HG02973 (cell line): ENCODE measurements around the gene BMP7.

Experiments
- ATAC-seq: cut with Tn5 transposase; IDR thresholded peaks from one replicate; pipeline ENCODE4 v1.9.1; 2021; ENCODE audit warnings: moderate library complexity; ENCODE audit not compliant: unreplicated experiment

Gene BMP7

DNA sequence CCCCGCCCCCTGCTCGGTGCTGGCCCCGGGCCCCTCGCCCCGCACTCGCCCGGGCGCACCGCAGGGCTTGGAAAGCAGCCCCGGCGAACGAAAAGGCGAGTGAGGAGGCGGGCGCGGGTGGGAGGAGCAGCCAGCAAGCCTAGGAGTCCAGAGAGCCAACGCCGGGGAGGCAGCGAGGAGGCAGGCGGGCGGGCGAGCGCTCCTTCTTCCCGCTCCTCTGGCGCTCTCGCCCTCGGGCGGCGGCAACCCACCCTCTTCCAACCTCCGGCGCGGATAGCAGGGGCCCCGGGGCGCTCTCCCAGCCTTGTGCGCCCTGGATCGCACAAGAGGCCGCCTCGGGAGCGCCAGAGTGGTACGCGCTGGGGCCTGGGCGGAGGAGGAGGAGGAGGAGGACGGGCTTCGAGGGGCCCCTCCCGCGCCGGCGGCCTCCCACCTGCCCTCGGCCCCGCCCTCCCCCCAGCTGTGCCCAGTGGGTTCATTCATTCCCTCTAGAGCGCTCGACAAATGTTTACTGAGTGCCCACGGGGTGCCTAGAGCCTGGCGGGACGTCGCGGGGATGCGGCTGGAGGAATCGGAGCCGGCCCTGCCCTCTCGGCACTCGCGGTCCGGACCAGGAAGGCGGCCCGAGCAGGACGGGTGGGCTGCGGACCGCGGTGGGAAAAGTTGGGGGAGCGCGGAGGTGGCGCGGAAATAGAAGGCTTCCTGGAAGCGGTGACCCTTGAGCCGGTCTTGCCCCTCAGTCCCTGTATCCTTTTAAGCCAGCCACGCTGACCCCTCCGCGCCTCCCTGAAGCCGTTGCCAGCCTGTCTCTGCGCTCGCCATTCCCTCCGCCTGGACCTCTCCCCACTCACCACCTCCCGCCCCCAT, at the start of gene BMP7:
BMP7 (minus strand) TSS at position 351 of the 867 bp plus-strand sequence. CDS start 519 bp downstream, outside the sequence.
- no peak for ATAC-seq

DNA sequence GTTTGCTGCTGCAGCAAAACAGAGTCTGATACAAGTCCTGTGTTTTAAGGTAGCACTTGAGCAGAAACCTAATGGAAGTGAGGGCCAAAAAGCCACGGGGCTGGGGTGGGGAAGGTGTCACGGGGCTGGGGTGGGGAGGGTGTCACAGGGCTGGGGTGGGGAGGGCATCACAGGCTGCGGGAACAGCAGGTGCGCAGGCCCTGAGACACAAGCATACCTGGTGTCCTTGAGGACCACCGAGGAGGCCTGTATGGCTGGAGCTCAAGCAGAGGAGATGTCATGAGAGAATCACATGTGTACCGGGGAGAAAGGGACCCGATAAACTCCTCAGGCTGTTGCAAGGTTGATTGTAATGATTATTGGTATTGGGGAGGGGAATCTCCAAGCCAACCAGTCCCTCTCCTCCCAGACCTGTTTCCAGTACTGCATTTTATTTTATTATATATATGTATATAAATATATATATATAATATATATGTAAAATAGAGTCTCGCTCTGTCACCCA, 49.6 kb upstream of the BMP7 start:
- no peak for ATAC-seq

DNA sequence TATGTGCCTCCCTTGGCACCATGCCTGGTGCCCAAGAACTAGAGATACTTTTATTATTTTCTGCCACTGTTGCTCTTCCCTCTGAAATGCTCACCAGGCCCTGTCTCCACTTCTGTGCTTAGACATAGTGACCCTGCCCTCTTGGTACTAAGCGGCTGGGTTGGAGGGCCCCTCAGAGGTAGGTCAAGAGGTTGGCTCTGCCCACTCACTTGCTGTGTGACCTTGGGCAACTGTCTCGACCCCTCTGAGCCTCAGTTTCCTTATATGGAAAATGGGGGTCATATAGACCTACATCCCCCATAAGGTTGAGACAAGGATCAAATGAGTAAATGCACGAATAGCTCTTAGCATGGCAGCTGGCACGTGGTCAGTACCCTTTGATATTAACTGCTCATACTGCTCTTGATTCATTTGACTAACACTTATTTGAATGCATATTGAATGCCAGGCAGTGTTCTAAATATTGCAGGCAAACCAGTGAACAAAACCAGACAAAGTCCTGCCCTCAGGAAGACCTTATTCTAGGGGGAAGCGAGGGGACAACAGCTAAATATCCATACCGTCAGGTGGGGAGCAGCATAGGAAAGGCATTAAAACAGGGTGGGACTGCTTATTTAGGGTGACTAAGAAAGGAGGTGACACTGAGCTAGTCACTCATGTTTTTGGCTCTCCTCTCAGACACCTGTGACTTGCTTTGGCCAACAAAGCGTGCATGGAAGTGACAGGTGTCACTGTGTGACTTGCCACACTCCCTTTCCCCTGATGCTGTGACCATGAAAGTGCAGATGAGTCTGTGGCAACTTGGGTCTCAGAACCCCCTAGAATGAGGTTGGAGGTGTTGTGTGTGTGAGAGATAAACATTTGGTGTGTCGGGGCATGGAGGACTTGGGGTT, 48.9 kb upstream of the BMP7 start:
- ATAC-seq, result no peak

DNA sequence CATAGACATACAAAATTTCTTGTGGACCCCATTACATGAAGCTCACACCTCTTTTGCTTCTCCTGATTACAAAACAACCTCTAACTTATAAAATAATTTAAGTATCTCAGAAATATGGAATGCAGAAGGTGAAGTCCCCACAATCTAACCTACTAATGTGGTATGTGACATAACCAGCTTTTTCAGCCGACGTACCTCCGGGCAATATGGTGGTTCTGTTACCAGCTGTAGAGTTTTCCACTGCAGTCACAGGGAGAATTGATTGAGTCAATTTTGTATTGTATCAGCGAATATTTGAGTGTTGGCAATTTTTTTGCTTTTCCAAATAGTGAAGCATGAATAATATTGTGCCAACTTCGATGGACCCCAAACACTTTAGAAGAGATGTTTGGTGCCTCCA, 47.5 kb upstream of the BMP7 start:
- ATAC-seq, result no peak

DNA sequence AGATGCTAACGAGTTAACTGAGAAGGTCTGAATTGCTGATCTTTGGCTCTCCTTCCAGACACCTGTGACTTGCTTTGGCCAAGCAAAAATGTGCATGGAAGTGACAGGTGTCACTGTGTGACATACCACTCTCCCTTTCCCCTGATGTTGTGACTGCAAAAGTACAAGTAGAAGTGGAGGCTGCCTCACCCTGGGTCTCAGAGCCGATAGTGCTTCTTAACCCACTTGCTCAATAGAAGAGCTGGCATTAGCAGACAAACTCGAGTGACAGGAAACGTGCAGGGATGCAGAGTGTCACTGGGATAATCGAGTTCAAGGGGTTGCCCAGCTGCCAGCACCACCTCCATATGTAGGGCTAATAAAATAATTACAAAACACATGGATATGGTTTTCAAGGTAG, 46.8 kb upstream of the BMP7 start:
- no peak for ATAC-seq

DNA sequence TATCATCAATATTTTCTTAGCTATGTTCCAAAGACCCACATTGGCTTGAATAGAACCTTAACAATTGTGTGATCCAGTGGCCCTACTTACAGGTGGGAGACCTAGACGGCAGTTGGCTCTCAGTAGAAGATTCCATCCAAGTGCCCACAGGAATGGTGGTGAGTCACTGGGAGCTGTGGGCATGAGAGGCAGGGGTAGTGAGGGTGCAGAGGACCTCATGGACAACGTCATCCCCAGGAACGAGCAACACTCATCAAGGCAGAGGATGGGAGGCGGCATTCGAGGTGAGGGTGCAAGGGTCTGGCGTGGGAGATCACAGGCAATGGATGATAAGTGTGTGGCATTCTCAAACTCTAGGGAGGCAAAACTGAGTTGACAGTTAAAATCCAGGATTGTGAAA, 45.7 kb upstream of the BMP7 start:
- ATAC-seq, result no peak

DNA sequence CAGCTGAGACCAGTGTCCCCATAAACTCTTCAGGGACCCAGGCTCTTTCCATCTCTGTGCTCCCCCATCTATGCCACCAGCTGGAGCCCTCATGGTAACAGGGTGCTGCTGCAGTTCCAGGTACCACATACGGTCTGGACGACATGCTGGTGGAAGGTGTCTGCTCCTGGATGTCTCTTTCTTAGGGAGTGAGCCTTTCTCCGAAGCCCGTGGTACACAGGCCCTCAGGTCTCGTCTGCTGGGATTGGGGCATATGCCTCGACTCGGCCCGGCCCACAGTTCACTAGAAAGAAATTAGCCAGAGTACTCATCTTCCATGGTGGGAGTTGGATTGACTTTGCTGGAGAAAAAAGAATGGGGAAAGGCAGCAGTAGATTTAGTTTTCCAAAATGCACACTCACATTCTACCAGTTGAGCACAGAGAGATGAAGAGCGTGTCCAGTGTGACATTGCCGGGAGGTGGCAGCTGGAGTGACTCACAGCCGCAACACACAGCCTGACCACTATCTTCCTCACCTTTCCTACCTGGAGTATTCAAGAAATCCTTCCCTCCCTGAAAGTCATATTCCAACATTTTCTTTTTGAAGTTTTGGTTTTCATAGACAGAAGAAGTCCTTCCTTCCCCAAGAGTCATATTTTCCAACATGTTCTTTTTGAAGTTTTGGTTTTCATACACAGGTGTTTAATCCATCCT, 44.5 kb upstream of the BMP7 start:
- ATAC-seq, result no peak

DNA sequence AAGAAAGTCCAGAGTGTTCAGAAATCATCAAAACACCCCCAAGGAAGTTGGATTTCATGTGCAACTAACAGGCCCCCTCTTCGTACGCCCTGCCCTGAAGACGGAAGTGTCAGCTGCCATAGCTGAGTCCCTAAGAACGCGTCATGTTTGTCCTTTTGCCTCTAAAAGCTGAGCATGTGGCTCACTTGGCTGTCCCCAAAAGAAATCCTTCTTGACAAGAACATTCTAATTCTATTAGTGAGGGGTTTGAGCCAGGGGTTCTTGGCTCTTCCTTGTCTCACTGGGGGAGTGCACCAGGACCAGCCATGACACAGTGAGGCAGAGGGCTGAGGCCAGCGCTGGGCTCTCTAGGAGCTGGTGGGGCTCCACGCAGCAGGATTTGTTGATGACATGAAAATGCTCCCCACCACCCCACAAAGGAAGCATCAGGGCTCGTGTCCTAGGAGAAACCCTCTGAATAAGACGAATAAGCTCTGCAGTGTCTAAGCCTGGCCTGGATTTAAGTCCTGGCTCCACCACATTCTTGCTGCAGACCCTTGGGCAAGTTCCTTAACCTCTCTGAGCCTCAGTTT, 43.2 kb upstream of the BMP7 start:
- ATAC-seq, result no peak

DNA sequence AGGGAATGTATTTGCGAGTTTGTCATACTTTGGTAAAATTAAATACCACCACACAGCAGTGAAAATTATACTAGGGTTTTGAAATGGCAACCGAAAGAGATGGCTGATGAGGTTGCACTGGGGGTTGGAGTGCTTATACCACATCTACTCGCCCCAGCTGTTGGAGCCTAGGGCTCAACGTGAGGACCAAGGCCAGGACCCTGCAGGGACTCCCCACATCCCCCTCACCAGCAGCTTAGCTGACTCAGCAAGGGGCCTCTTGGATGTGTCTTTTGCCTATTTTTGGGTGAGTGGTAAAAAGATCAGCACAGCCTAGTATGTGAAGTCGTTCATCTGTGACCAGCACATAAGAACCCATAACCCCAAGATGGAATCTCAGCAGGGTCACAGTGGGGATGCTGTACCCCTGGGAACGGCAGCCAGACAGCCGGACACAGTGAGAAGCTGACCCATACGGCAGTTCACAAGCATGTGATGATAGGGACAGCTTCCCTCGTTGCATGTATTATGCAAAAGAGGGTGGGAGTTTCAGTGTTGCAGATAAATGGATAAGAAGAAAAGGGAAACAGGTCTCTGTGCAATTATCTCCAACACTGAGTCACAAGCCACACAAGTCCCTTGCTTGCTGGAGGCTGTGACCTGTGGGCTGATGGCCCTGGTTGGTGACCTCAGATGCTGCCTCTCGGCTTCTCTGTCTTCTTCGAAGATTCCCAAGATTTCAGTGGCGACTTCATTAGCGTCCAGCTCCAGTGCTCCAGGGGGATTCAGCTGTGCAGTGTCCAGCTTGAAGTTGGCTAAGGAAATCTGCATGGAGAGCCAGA, 42.2 kb upstream of the BMP7 start:
- no peak for ATAC-seq

DNA sequence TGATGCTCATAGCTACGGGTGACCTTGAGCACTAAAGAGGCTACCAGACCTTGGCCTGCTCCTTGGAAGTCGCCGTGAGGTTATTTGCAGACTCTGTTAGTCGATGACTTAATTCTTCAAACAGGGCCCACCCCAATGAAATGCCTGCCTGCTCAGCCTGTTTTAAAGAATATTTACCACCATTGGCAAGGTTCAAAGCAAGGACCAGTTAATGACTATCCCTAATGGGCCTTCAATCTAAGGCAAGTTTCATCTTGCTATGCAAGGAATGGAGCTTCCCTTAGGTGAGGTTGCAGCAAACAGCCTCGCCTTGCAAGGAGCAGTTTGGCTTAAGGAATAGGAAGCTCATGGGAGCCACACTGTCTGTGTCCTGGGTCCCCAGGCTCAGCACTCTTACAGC, 40.3 kb upstream of the BMP7 start:
- no peak for ATAC-seq

DNA sequence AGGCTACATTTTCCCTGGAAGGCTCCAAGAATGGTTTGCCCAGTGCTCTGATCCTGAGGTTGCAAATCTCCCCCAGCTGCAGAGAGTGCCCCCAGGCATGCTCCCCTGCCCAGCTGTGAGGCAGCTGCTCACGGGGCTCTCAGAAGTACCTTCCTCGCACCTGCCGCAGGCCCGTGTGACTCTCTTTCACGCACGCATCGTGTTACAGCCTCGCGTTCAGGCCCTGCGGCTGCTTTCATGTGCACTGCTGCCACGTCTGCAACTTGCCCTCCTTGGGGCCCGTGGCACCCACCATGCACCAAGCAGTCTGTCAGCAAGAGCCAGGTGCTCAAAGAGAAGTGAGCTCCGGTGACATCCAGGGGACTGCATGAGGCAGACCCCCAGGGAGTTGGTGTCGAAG, 34.6 kb upstream of the BMP7 start:
- ATAC-seq, result no peak

DNA sequence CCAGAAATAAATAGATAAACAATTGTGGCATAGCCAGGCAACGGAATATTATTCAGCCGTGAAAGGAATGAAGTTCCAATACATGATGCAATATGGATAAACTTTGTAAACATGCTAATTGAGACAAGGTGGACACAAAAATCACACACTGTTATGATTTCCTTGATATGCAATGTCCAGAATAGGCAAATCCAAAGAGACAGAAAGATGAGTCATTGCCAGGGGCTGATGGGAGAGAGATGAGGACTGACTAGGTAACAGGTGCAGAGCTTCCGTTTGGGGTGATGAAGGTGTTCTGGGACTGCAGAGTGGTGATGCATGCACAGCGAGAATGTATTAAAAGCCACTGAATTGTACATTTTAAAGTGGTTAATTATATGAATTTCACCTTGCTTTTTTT, 32.0 kb upstream of the BMP7 start:
- no peak for ATAC-seq

DNA sequence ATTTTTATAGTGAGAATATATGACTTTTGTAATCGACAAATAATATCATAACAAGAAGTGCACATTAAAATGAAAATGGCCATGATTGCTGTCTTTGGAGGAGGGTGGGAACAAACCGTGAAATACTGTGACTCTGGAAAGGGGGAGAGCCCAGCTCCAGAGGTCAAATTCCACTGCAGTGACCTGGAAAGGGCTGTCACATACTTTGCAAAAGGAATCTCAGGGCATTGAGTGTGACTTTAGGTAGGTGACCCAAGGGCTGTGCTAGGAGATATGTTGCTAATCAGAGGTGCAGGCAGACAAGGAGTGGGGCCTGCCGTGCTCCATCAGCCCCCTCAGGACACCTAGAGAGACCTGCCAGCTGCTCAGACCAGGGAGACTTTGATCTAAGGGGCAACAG, 28.1 kb upstream of the BMP7 start:
- no peak for ATAC-seq

DNA sequence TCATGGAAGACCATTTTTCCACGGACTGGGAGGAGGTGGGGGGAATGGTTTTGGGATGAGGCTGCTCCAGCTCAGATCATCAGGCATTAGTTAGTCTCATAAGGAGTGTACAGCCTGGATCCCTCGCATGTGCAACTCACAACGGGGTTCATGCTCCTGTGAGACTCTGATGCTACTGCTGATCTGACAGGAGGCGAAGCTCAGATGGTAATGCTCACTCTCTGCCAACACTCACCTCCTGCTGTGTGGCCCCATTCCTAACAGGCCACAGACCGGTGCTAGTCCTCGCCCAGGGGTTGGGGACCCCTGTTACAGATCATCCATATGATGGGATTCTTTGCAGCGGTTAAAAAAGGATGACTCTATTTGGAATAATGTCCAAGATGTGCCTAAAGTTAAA, 27.6 kb upstream of the BMP7 start:
- ATAC-seq, result no peak

DNA sequence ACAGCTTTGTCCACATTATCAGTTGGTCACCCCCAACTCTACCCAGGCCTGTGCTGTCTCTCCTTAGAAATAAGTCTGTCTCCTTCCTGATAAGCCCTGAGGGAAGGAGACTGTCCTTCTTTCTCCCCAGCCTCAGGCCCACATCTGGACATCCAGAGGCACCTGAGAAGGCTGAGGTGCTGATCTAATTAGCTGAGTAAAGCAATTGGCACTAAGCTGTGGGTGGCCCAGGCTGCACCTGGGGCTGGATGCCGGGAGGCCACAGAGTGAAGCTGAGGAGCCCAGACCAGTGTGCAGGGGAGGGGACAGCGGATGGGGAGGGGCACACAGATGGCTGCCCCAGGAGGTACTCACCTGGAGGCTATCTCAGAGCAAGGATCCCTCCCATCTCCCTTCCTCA, 26.2 kb upstream of the BMP7 start:
- no peak for ATAC-seq

DNA sequence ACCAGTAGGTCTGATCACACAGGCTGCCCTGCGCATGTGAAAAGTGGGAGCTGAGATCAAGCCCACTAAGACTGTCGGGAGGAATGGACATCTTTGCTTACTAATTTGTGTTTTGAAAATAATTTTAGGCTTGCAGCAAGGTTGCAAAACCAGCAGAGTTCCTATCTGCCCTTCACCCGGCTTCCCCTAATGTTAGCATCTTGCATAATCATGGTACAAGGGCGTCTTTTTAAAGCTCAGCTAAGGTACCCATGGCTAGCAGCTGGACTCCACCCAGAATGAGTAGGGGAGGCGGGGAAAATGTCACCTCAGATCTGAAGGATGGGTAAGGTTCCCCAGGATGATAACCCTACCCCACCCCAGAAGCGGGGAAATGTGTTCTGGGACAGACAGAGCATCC, 25.3 kb upstream of the BMP7 start:
- no peak for ATAC-seq

DNA sequence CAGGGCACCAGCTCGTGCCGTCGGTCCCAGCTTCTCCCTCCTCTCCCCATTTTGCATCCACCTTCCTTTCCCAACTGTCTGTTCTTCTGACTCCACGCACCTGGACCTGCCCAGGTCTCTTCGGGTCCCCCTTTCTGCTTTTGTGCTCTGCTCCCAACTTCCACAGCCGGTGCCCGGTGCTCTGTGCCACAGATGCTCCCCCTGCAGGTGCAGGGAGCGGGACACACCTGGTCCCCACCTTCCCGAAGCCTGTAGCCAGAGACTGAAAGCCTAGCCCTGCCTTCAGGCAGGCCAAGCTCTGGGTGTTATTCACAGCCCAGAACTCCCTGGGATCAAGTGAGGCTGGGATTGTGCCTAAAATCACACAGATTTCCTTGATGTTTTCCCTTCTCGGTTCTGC, 24.6 kb upstream of the BMP7 start:
- no peak for ATAC-seq

DNA sequence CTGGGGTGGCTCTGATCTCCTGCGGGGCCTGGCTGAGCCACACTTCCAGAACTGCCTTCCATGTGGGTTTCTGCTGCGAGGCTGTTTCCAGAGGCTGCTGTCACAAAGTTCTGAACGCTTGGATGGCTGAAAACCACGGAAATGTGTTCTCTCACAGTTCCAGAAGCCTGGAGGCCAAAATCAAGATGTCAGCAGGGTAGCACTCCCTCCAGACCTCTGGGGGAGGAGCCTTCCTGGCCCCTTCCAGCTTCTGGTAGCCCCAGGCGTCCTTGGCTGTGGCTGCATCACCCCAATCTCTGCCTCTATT, 23.7 kb upstream of the BMP7 start:
- no peak for ATAC-seq

DNA sequence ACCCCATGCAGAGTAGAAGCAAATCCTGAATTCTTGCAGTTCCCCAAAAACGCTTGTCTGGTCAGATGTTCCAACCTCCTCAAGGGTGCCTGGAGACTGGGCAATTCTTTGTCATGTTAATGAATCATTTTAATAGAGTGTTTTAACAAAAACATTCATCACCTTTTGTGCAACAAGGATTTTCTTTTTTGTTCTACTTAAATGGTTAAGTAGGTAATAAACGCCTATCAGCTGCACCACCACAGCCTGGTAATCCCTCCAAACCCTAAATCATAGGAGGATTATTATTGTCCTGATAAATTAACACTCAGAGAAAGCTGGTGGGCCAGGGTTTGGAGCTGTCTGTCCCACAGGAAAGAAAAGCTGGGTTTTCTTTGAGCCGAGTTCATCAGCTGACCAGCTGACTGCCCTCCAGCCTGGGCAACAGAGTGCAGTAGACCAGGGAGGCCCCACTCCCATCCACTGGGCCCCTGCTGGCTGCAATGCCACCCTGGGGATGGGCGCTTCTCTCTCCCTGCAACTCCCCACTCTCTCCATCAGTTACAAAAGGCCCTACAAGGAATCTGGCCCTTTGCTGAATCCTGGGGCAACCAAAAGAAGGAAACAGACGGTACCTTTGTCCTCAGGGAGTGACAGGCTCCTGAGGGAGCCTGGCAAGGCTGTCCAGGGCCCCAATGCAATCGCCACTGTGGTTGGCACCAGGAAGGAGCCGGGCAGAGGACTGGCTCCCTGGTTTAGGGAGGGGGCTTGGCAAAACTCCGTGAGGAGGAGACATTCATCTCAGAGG, 23.1 kb upstream of the BMP7 start:
- no peak for ATAC-seq
